GM12892 (cell line): ENCODE measurements around the gene TDRD15.

Experiments
- POLR2A ChIP-seq: IDR thresholded peaks from 2 replicates; pipeline ENCODE4 v1.6.1; 2011; ENCODE audit warnings: low read depth, low read length, control low read depth
- POLR2AphosphoS5 ChIP-seq: IDR thresholded peaks from 2 replicates; pipeline ENCODE4 v1.6.1; 2011; ENCODE audit warnings: low read depth, low read length, control low read depth
- TAF1 ChIP-seq: IDR thresholded peaks from 2 replicates; pipeline ENCODE4 v1.6.1; 2011; ENCODE audit warnings: low read depth, mild to moderate bottlenecking, control low read depth, low read length, borderline replicate concordance

DNA sequence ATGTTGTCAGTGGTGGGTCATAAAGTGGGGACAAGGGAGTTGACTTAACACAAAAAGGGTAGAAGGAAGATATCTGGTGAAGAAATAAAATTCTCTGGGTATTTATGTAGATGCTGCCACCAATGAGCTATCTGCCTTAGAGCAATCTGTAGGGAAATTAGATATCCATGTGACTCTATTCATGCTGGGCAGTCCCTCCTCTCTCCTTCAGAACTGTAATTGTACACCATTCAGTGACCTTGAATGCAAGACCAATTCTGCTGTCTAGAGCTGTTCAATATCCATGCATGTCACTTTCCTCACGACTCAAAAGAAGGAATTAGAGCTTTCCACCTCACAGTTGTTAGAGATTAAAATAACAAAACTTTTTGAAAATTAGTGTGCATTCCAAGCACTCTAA is 28.6 kb upstream of the TDRD15 start:
- no peak for TF ChIP-seq POLR2A
- no peak for TF ChIP-seq POLR2AphosphoS5
- no peak for TF ChIP-seq TAF1
